Brain microvascular endothelial cell (primary cell): ENCODE data around the gene TMEM91.
A peak's percentile ranks its signal among the peaks of the same experiment; 100 is the strongest.

Experiments
- DNase-seq: peaks from one replicate; pipeline ENCODE4 v3.0.0-alpha.2; 2020
- H3K27ac ChIP-seq: fragments of 250-450 bp; sonication (Bioruptor Pico); 2 replicates; pipeline ENCODE4 v1.5.1; 2020; ENCODE audit warnings: mild to moderate bottlenecking, moderate library complexity
- H3K27me3 ChIP-seq: fragments of 250-450 bp; sonication (Bioruptor Pico); replicated peaks from 2 replicates; pipeline ENCODE4 v1.5.1; 2020; ENCODE audit warnings: mild to moderate bottlenecking
- H3K36me3 ChIP-seq: fragments of 250-450 bp; sonication (Bioruptor Pico); replicated peaks from 2 replicates; pipeline ENCODE4 v1.5.1; 2020; ENCODE audit warnings: mild to moderate bottlenecking
- H3K4me3 ChIP-seq: 2 replicates; pipeline ENCODE4 v1.5.1; 2011; ENCODE audit warnings: low read depth, mild to moderate bottlenecking, control low read depth, low read length, moderate library complexity
- CTCF ChIP-seq: IDR thresholded peaks from 2 replicates; pipeline ENCODE4 v1.5.1; 2011; ENCODE audit warnings: low read depth, mild to moderate bottlenecking, moderate library complexity, low read length, control low read depth, inconsistent platforms; ENCODE audit errors: missing control alignments
- in situ Hi-C: cut with HindIII; loops from 2 replicates; pipeline ENCODE4 v1.10.0; 2017; ENCODE audit warnings: low sequenced_read_pairs, low pct_ligation_motif_present

TMEM91 gene

GRCh38 chr19:41376241-41376997, at the start of gene TMEM91:
Gene TMEM91, plus strand, starts transcription at chr19:41376533. Its CDS starts 1,777 bp downstream, at chr19:41378310.
- peak; percentile 25 for DNase-seq
- Histone ChIP-seq H3K27ac (no peak within 1 kb of the TSS), H3K4me3 (peak within 1 kb of the TSS; percentile 65), H3K27me3 (no peaks in the 10 kb centered on the region), H3K36me3 (no peaks in the 10 kb centered on the region)
- TF ChIP-seq CTCF, result no peak
- in situ Hi-C loops, result no loop called here

- H3K36me3 ChIP-seq, result peaks cover 49% of the 10 kb centered on the region
- no peaks in the 10 kb centered on the region for H3K27me3 ChIP-seq
- TF ChIP-seq CTCF, result no peak
- in situ Hi-C loops, result no loop called here
- no peak for DNase-seq
- H3K4me3 ChIP-seq, result no peak overlapping the region
- peak overlapping the region; percentile 98 for H3K27ac ChIP-seq
Measured at GRCh38 chr19:41327076-41327575, 49.2 kb upstream of the TMEM91 start.

GRCh38 chr19:41327576-41328156, 48.7 kb upstream of the TMEM91 start:
- H3K36me3 ChIP-seq, result peaks cover 49% of the 10 kb centered on the region
- DNase-seq, result no peak
- H3K27ac ChIP-seq, result peak overlapping the region; percentile 98
- TF ChIP-seq CTCF, result no peak
- H3K4me3 ChIP-seq, result no peak overlapping the region
- H3K27me3 ChIP-seq, result no peaks in the 10 kb centered on the region
- in situ Hi-C loops, result no loop called here

- Histone ChIP-seq H3K27ac (peak overlapping the region; percentile 98), H3K36me3 (peaks cover 50% of the 10 kb centered on the region), H3K27me3 (no peaks in the 10 kb centered on the region), H3K4me3 (no peak overlapping the region)
- TF ChIP-seq CTCF, result no peak
- no peak for DNase-seq
- in situ Hi-C loops, result no loop called here
Measured at GRCh38 chr19:41328157-41328841, 48.0 kb upstream of the TMEM91 start.

- H3K27ac ChIP-seq, result peak overlapping the region; percentile 98
- H3K4me3 ChIP-seq, result no peak overlapping the region
- no peak for DNase-seq
- H3K27me3 ChIP-seq, result no peaks in the 10 kb centered on the region
- TF ChIP-seq CTCF, result no peak
- H3K36me3 ChIP-seq, result peaks cover 55% of the 10 kb centered on the region
- in situ Hi-C loops, result no loop called here
Measured at GRCh38 chr19:41328842-41329225, 47.5 kb upstream of the TMEM91 start.
